ENCODE results near the gene GANAB. TPM values are rescaled to one million over a fixed set of nuclear protein-coding genes. Genes with fewer than 3 reads are reported as not detected.
"Not testable (repeated sequence)": the region's sequence is repeated elsewhere in the genome, so short reads cannot be mapped to it uniquely, and the experiment has no call there.

The GANAB gene
- total RNA-seq, 1 donor: 211 TPM

- TF ChIP-seq, protein P1, sequence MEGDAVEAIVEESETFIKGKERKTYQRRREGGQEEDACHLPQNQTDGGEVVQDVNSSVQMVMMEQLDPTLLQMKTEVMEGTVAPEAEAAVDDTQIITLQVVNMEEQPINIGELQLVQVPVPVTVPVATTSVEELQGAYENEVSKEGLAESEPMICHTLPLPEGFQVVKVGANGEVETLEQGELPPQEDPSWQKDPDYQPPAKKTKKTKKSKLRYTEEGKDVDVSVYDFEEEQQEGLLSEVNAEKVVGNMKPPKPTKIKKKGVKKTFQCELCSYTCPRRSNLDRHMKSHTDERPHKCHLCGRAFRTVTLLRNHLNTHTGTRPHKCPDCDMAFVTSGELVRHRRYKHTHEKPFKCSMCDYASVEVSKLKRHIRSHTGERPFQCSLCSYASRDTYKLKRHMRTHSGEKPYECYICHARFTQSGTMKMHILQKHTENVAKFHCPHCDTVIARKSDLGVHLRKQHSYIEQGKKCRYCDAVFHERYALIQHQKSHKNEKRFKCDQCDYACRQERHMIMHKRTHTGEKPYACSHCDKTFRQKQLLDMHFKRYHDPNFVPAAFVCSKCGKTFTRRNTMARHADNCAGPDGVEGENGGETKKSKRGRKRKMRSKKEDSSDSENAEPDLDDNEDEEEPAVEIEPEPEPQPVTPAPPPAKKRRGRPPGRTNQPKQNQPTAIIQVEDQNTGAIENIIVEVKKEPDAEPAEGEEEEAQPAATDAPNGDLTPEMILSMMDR (IDR thresholded peaks at IDR 0.05; ENCODE audit: insufficient read depth, low read depth, low read length): no peak
- peak overlapping the region; percentile 85 for H3K4me3 ChIP-seq (ENCODE audit: low read depth, low read length)
- DNase-seq (ENCODE audit: low read depth): no peak
Measured at GRCh38 chr11:62621027-62621566, 25.3 kb downstream of the GANAB start.

DNA sequence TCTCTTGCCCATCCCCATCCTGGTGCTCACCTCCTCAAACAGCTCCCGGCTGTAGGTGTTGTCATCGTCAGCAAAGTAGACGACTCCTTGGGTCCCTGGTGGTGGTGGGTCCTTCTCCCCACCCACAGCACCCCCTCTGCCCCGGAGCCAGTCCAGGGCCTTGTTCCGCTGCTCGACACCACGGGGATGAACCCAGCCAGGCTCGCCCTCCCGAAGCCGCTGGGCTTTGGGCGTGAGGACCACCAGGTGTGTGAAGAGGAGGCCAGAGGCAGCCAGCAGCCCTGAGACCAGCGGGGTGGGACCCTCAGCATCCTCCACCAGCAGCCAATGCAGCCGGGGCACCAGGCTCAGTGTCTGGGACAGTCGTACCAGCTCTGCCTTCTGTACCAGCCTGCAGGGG lies 29.5 kb downstream of the GANAB start:
- H3K4me3 ChIP-seq (ENCODE audit: low read depth, low read length); DNase-seq (ENCODE audit: low read depth): not testable (repeated sequence)

GRCh38 chr11:62615521-62615920 lies 30.9 kb downstream of the GANAB start:
- no peak overlapping the region for H3K4me3 ChIP-seq (ENCODE audit: low read depth, low read length)
- TF ChIP-seq, protein P1 (IDR thresholded peaks at IDR 0.05; ENCODE audit: insufficient read depth, low read depth, low read length): no peak
- no peak for DNase-seq (ENCODE audit: low read depth)

DNA sequence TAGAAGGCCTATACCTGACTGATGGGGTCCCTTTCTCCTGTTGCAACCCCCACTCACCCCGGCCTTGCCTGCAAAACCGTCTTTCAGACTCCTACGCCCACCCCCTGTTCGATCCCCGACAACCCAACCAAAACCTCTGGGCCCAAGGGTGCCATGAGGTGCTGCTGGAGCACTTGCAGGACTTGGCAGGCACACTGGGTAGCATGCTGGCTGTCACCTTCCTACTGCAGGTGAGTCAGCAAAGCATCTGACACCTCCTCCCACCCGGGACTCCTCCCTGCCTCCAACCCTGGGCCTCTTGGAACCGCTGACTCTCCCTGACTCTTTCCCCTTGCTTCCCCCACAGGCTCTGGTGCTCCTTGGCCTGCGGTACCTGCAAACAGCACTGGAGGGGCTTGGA lies 32.1 kb downstream of the GANAB start:
- H3K4me3 ChIP-seq (ENCODE audit: low read depth, low read length): no peak overlapping the region
- TF ChIP-seq, protein P1 (IDR thresholded peaks at IDR 0.05; ENCODE audit: insufficient read depth, low read depth, low read length): no peak
- DNase-seq (ENCODE audit: low read depth): no peak

DNA sequence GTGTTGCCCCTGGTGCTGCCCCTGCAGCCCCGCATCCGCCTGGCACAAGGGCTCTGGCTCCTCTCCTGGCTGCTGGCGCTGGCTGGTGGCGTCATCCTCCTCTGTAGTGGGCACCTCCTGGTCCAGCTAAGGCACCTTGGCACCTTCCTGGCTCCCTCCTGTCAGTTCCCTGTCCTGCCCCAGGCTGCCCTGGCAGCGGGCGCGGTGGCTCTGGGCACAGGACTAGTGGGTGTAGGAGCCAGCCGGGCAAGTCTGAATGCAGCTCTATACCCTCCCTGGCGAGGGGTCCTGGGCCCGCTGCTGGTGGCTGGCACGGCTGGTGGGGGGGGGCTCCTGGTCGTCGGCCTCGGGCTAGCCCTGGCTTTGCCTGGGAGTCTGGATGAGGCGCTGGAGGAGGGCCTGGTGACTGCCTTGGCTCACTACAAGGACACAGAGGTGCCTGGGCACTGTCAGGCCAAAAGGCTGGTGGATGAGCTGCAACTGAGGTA lies 33.1 kb downstream of the GANAB start:
- H3K4me3 ChIP-seq (ENCODE audit: low read depth, low read length): no peak overlapping the region
- DNase-seq (ENCODE audit: low read depth): no peak
- TF ChIP-seq, protein P1 (IDR thresholded peaks at IDR 0.05; ENCODE audit: insufficient read depth, low read depth, low read length): no peak

GRCh38 chr11:62612366-62613290 lies 33.8 kb downstream of the GANAB start, which contains the start of the genes EML3 and ROM1:
TSS of gene EML3 (minus strand) at chr11:62612775. CDS start at chr11:62612457, 318 bp downstream.
TSS of gene ROM1 (plus strand) at chr11:62613257. CDS start at chr11:62613282, 25 bp downstream.
- peak; percentile 91 for DNase-seq (ENCODE audit: low read depth)
- TF ChIP-seq, protein P1 (IDR thresholded peaks at IDR 0.05; ENCODE audit: insufficient read depth, low read depth, low read length): peak; percentile 84
- H3K4me3 ChIP-seq (ENCODE audit: low read depth, low read length): peak within 1 kb of the TSS; percentile 63

DNA sequence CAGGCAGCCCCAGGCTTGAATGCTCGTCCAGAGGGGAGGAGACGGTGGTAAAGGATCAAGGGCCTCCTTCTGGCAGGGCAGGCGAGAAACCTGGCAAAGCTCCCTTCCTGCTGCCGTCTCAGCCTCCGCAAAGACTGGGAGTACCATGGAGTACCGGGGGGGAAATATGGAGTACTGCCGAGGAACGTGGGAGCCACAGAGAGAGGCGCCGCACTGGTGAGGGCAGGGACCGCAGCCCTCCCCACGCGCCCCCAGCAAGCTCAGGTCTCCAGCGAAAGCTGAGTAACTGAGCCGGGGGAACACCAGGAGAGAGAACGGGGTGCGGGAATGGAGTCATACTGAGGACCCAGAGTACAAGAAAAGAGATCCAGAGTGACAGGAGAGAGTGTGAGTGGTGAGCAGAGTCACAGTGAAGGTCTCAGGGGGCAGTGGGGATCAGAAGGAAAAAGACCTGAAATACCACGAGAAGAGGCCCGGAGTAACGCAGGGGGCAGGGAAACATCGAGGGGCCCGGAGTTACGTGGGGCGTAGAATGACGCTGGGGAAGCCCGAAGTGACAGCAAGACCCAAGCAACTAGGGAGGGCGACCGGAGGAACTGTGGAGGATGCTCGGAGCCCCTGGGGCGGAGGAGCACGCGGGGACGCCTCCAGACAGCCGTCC lies 34.6 kb downstream of the GANAB start:
- H3K4me3 ChIP-seq (ENCODE audit: low read depth, low read length): peak overlapping the region; percentile 63
- peak; percentile 55 for DNase-seq (ENCODE audit: low read depth)
- TF ChIP-seq, protein P1 (IDR thresholded peaks at IDR 0.05; ENCODE audit: insufficient read depth, low read depth, low read length): no peak
